NCI-H748 treated with DMSO at 0.1 percent for 48 hours (cell line): ENCODE data around the gene PRDM16.

Experiments used
- DNase-seq: peaks from one replicate; lab custom pipeline; 2025; lab: John Stamatoyannopoulos, UW

PRDM16 gene

GRCh38 chr1:3262681-3263286 lies 193.8 kb downstream of the PRDM16 start:
- no peak for DNase-seq

- DNase-seq = no peak
These were observed 194.8 kb downstream of the PRDM16 start for GRCh38 chr1:3263790-3264189.

- DNase-seq = no peak
These were observed 195.5 kb downstream of the PRDM16 start for GRCh38 chr1:3264456-3264855.

- DNase-seq = no peak
These were observed 197.1 kb downstream of the PRDM16 start for GRCh38 chr1:3265835-3266805.

GRCh38 chr1:3266870-3267549 lies 198.0 kb downstream of the PRDM16 start:
- DNase-seq = no peak

- no peak for DNase-seq
These were observed 198.7 kb downstream of the PRDM16 start for GRCh38 chr1:3267550-3268270.

GRCh38 chr1:3268281-3268680 lies 199.3 kb downstream of the PRDM16 start:
- no peak for DNase-seq

- no peak for DNase-seq
These were observed 201.6 kb downstream of the PRDM16 start for GRCh38 chr1:3270403-3271245.

GRCh38 chr1:3271866-3272265 lies 202.9 kb downstream of the PRDM16 start:
- no peak for DNase-seq

GRCh38 chr1:3272321-3273045 lies 203.5 kb downstream of the PRDM16 start:
- DNase-seq = no peak

- no peak for DNase-seq
These were observed 204.4 kb downstream of the PRDM16 start for GRCh38 chr1:3273447-3273846.

GRCh38 chr1:3274972-3275371 lies 206.0 kb downstream of the PRDM16 start:
- DNase-seq = no peak

- no peak for DNase-seq
These were observed 206.7 kb downstream of the PRDM16 start for GRCh38 chr1:3275471-3276340.

- DNase-seq = no peak
These were observed 207.4 kb downstream of the PRDM16 start for GRCh38 chr1:3276341-3276800.

GRCh38 chr1:3277011-3277471 lies 208.0 kb downstream of the PRDM16 start:
- DNase-seq = no peak

GRCh38 chr1:3277623-3278022 lies 208.6 kb downstream of the PRDM16 start:
- no peak for DNase-seq

GRCh38 chr1:3278416-3279181 lies 209.6 kb downstream of the PRDM16 start:
- DNase-seq = no peak

- DNase-seq = no peak
These were observed 210.1 kb downstream of the PRDM16 start for GRCh38 chr1:3279182-3279470.

GRCh38 chr1:3281735-3282134 lies 212.7 kb downstream of the PRDM16 start:
- no peak for DNase-seq
